H1 (cell line): ENCODE data around the gene FUT2. TPM values are rescaled to one million over a fixed set of nuclear protein-coding genes. Genes with fewer than 3 reads are reported as not detected.

Experiments used
- NRF1 ChIP-seq: IDR thresholded peaks from 2 replicates; pipeline ENCODE4 v1.6.1; 2011; ENCODE audit warnings: mild to moderate bottlenecking, low read depth, low read length, improper control_type of control experiment
- RXRA ChIP-seq: IDR thresholded peaks from 2 replicates; pipeline ENCODE4 v1.6.1; 2011; ENCODE audit warnings: low read depth, mild to moderate bottlenecking, low read length, moderate library complexity; ENCODE audit not compliant: insufficient read depth
- SIN3A ChIP-seq, 2 experiments: IDR thresholded peaks in 1 of 2; conservative IDR thresholded peaks in 1 of 2; 2 replicates each; pipeline ENCODE4 v1.6.1; 2011 to 2012; ENCODE audit warnings: low read length in 2 of 2, improper control_type of control experiment in 1 of 2, low read depth in 1 of 2, mild to moderate bottlenecking in 1 of 2
- polyA plus RNA-seq, 7 experiments: library from polyadenylated mRNA; depleted of rRNA in 3 of 7; stranded (reverse) in 5 of 7; unstranded in 2 of 7; fragments of >200 nt in 5 of 7; fragments of 200-250 nt in 2 of 7; gene quantifications; 1 replicate in 5 of 7; 2 replicates in 1 of 7; 4 replicates in 1 of 7; pipeline versions ENCODE4 v1.2.1 to v1.2.3, GENCODE V29; 2011 to 2013; ENCODE audit warnings: missing spikeins in 2 of 7, mixed read lengths in 2 of 7
- total RNA-seq: library from RNA; stranded (reverse); fragmentation: NEBNext Ultra II Directional; extraction: Animal tissue kit (Norgen Biotek cat#: 25700); gene quantifications from 2 replicates; pipeline ENCODE4 v1.2.1, GENCODE V29; 2021

The FUT2 gene
- total and polyA plus RNA-seq, 2 of the 8 experiments (the other 6 are each of a cell fraction or from before 2014, with no cell fraction given): 5.0 to 5.6 TPM

DNA sequence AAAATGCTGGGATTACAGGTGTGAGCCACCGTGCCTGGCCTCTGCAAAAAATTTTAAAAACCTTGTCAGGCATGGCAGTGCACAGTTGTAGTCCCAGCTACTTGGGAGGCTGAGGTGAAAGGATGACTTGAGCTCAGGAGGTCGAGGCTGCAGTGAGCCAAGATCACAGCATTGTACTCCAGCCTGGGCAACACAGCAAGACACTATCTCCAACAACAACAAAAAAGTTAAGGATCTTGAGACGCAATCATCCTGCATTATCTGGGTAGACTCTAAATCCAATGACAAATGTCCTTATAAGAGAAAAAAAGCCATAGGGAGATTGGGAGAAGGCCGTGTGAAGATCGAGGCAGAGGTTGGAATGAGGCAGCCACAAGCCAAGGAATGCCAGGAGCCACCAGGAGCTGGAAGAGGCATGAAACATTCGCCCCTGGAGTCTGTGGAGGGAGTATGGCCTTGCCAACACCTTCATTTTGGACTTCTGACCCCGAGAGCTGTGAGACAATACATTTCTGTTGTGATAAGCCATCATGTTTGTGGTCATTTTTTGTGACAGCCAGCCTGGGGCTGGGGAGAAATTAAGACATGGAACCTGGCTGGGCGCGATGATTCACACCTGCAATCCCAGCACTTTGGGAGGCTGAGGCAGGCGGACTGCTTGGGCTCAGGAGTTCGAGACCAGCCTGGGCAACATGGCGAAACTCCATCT, 44.6 kb upstream of the FUT2 start (continued):
- TF ChIP-seq SIN3A (conservative IDR thresholded peaks at IDR 0.05 in 1 of 2, IDR thresholded peaks at IDR 0.05 in 1 of 2; ENCODE audit: low read depth in 1 of 2, low read length in 2 of 2) (no peak), RXRA (no peak), NRF1 (no peak)
- TF ChIP-seq, all 59 proteins: peak for 0
